ENCODE measurements around the gene SLC2A8.
A peak's percentile ranks its signal among the peaks of the same experiment; 100 is the strongest.

Gene SLC2A8

GRCh38 chr9:127396808-127397645, at the start of gene SLC2A8:
SLC2A8 (plus strand) TSS chr9:127397169; CDS start chr9:127397231, 62 bp downstream.
- in situ Hi-C loops (cut with MboI; ENCODE audit: low pct_unique_long_range_greater_than_20kb, low sequenced_read_pairs, unreplicated experiment) = no loop called here
- DNase-seq (ENCODE audit: low spot score) = peak; percentile 95

GRCh38 chr9:127347831-127348776, 48.9 kb upstream of the SLC2A8 start:
- in situ Hi-C loops (cut with MboI; ENCODE audit: low pct_unique_long_range_greater_than_20kb, low sequenced_read_pairs, unreplicated experiment) = no loop called here
- peak; percentile 49 for TF ChIP-seq CTCF (IDR thresholded peaks at IDR 0.05; ENCODE audit: extremely low read depth, insufficient read depth, missing control alignments)
- DNase-seq (ENCODE audit: low spot score) = peak; percentile 20

More at GRCh38 chr9:127396808-127397645, at the start of gene SLC2A8:
- TF ChIP-seq CTCF (IDR thresholded peaks at IDR 0.05; ENCODE audit: extremely low read depth, insufficient read depth, missing control alignments) = no peak

- DNase-seq (ENCODE audit: low spot score) = no peak
Observed at GRCh38 chr9:127349483-127350113, 47.4 kb upstream of the SLC2A8 start.

GRCh38 chr9:127351182-127352166, 45.5 kb upstream of the SLC2A8 start:
- no peak for TF ChIP-seq CTCF (IDR thresholded peaks at IDR 0.05; ENCODE audit: extremely low read depth, insufficient read depth, missing control alignments)
- in situ Hi-C loops (cut with MboI; ENCODE audit: low pct_unique_long_range_greater_than_20kb, low sequenced_read_pairs, unreplicated experiment) = no loop called here
- DNase-seq (ENCODE audit: low spot score) = no peak

More at GRCh38 chr9:127349483-127350113, 47.4 kb upstream of the SLC2A8 start:
- no peak for TF ChIP-seq CTCF (IDR thresholded peaks at IDR 0.05; ENCODE audit: extremely low read depth, insufficient read depth, missing control alignments)
- in situ Hi-C loops (cut with MboI; ENCODE audit: low pct_unique_long_range_greater_than_20kb, low sequenced_read_pairs, unreplicated experiment) = no loop called here

GRCh38 chr9:127353882-127354281, 43.1 kb upstream of the SLC2A8 start:
- DNase-seq (ENCODE audit: low spot score) = no peak
- in situ Hi-C loops (cut with MboI; ENCODE audit: low pct_unique_long_range_greater_than_20kb, low sequenced_read_pairs, unreplicated experiment) = no loop called here
- TF ChIP-seq CTCF (IDR thresholded peaks at IDR 0.05; ENCODE audit: extremely low read depth, insufficient read depth, missing control alignments) = no peak
